GM13977 (cell line): ENCODE data around the gene BUD23.
"Not testable (repeated sequence)": the region's sequence is repeated elsewhere in the genome, so short reads cannot be mapped to it uniquely, and the experiment has no call there.

Source experiments
- DNase-seq: peaks from one replicate; pipeline ENCODE4 v3.0.0; 2012; ENCODE audit warnings: low spot score
- CTCF ChIP-seq: IDR thresholded peaks from 2 replicates; pipeline ENCODE4 v1.5.1; 2012; ENCODE audit warnings: mild to moderate bottlenecking, control low read depth; ENCODE audit not compliant: insufficient read depth; ENCODE audit errors: extremely low read depth, missing control alignments
- in situ Hi-C: fragments of 300-500 bp; cut with MboI; formaldehyde crosslinking; loops from one replicate; pipeline ENCODE4 v1.12.0; 2022; ENCODE audit warnings: low sequenced_read_pairs, low pct_unique_long_range_greater_than_20kb, mixed read lengths, inconsistent platforms; ENCODE audit not compliant: unreplicated experiment

BUD23 gene

GRCh38 chr7:73652541-73652949 is 30.9 kb upstream of the BUD23 start:
- no peak for TF ChIP-seq CTCF
- in situ Hi-C loops = no loop called here
- DNase-seq = no peak

DNA sequence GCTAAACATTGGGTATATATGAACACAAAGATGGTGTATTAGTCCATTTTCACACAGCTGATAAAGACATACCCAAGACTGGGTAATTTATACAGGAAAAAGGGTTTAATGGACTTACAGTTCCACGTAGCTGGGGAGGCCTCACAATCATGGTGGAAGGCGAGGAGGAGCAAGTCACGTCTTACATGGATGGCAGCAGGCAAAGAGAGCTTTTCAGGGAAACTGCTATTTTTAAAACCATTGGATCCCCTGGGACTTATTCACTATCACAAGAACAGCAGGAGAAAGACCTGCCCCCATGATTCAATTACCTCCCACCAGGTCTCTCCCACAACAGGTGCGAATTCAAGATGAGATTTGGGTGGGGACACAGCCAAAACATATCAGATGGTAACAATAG is 28.1 kb upstream of the BUD23 start:
- in situ Hi-C loops = not testable (repeated sequence)

GRCh38 chr7:73659983-73660382 is 23.4 kb upstream of the BUD23 start:
- TF ChIP-seq CTCF = no peak
- in situ Hi-C loops = no loop called here

More for the DNA sequence above, 28.1 kb upstream of the BUD23 start:
- not testable (repeated sequence) for DNase-seq

GRCh38 chr7:73660594-73660993 is 22.8 kb upstream of the BUD23 start:
- in situ Hi-C loops, DNase-seq: not testable (repeated sequence)

More at GRCh38 chr7:73659983-73660382, 23.4 kb upstream of the BUD23 start:
- no peak for DNase-seq

GRCh38 chr7:73663033-73663432 is 20.4 kb upstream of the BUD23 start:
- DNase-seq = no peak
- in situ Hi-C loops = no loop called here
- TF ChIP-seq CTCF = no peak

- TF ChIP-seq CTCF = peak; percentile 98
- in situ Hi-C loops = no loop called here
- peak; percentile 99 for DNase-seq
These were observed 15.9 kb upstream of the BUD23 start, which contains the start of gene VPS37D for GRCh38 chr7:73667344-73668102. TSS of gene VPS37D (plus strand) at chr7:73667831. CDS start at chr7:73667959, 128 bp downstream.

GRCh38 chr7:73668103-73668885 is 15.1 kb upstream of the BUD23 start:
- peak; percentile 49 for DNase-seq
- in situ Hi-C loops = no loop called here
- no peak for TF ChIP-seq CTCF
